ENCODE results near the gene USP22.

GRCh38 chr17:21090902-21091618, 48.2 kb upstream of the USP22 start:
- TF ChIP-seq, protein P1, sequence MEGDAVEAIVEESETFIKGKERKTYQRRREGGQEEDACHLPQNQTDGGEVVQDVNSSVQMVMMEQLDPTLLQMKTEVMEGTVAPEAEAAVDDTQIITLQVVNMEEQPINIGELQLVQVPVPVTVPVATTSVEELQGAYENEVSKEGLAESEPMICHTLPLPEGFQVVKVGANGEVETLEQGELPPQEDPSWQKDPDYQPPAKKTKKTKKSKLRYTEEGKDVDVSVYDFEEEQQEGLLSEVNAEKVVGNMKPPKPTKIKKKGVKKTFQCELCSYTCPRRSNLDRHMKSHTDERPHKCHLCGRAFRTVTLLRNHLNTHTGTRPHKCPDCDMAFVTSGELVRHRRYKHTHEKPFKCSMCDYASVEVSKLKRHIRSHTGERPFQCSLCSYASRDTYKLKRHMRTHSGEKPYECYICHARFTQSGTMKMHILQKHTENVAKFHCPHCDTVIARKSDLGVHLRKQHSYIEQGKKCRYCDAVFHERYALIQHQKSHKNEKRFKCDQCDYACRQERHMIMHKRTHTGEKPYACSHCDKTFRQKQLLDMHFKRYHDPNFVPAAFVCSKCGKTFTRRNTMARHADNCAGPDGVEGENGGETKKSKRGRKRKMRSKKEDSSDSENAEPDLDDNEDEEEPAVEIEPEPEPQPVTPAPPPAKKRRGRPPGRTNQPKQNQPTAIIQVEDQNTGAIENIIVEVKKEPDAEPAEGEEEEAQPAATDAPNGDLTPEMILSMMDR (IDR thresholded peaks at IDR 0.05; ENCODE audit: low read depth, low read length, poor library complexity, severe bottlenecking), result no peak
- TF ChIP-seq EZH2phosphoT487 (IDR thresholded peaks at IDR 0.05; ENCODE audit: borderline replicate concordance, low read length), result no peak

All from DOHH2 (cell line).